SK-N-SH (cell line): ENCODE data around the gene KCNIP4.

Source experiments
- EP300 ChIP-seq, 2 experiments: IDR thresholded peaks; 2 replicates each; pipeline versions ENCODE4 v1.4.0 to v1.6.1; 2012; ENCODE audit warnings: borderline replicate concordance in 1 of 2, low read depth in 1 of 2, low read length in 1 of 2
- FOXM1 ChIP-seq: IDR thresholded peaks from 2 replicates; pipeline ENCODE4 v1.4.0; 2012; ENCODE audit warnings: low read depth, mild to moderate bottlenecking
- SMC3 ChIP-seq: IDR thresholded peaks from 2 replicates; pipeline ENCODE4 v1.6.1; 2012; ENCODE audit warnings: low read depth, low read length, improper control_type of control experiment
- TF ChIP-seq, protein P1 (sequence below): fragments of 200-600 bp; sonication (generic); IDR thresholded peaks from 2 replicates; pipeline ENCODE4 v1.6.1; 2017; ENCODE audit warnings: antibody characterized with exemption, mild to moderate bottlenecking, moderate library complexity

DNA sequence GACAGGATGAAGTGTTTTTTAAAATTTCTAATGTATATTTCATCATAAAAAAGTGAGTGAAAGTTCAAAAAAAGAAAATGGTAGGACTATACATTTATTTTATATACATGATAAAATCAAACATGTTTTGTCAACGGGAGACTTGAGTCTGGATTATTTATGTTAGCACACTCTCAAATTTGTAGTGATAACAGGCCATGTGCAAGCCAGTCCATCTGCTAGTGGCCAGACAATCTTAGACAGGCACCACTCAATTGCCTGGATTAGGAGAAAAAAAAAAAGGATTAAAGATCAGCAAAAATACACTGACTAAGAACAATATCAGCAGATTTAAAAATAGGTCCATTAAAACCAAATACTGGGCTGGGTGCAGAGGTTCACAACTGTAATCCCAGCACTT is 71.9 kb downstream of the KCNIP4 start:
- TF ChIP-seq EP300 (IDR thresholded peaks at IDR 0.05; ENCODE audit: borderline replicate concordance in 1 of 2, low read depth in 1 of 2, low read length in 1 of 2): no peak
- TF ChIP-seq, protein P1, sequence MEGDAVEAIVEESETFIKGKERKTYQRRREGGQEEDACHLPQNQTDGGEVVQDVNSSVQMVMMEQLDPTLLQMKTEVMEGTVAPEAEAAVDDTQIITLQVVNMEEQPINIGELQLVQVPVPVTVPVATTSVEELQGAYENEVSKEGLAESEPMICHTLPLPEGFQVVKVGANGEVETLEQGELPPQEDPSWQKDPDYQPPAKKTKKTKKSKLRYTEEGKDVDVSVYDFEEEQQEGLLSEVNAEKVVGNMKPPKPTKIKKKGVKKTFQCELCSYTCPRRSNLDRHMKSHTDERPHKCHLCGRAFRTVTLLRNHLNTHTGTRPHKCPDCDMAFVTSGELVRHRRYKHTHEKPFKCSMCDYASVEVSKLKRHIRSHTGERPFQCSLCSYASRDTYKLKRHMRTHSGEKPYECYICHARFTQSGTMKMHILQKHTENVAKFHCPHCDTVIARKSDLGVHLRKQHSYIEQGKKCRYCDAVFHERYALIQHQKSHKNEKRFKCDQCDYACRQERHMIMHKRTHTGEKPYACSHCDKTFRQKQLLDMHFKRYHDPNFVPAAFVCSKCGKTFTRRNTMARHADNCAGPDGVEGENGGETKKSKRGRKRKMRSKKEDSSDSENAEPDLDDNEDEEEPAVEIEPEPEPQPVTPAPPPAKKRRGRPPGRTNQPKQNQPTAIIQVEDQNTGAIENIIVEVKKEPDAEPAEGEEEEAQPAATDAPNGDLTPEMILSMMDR: no peak
- no peak for TF ChIP-seq SMC3
- TF ChIP-seq FOXM1: no peak
